K562 (cell line): Measurements from ENCODE around the gene TTBK2.

Source experiments
- CC2D1A ChIP-seq: fragments of 450-650 bp; IDR thresholded peaks from 2 replicates; pipeline ENCODE4 v1.6.1; 2017; ENCODE audit warnings: mild to moderate bottlenecking
- CREM ChIP-seq: IDR thresholded peaks from 2 replicates; pipeline ENCODE4 v1.6.1; 2014; ENCODE audit warnings: antibody characterized with exemption, low read depth
- EGR1 ChIP-seq: fragments of 450-650 bp; conservative IDR thresholded peaks from 2 replicates; pipeline ENCODE4 v1.6.1; 2017; ENCODE audit warnings: mild to moderate bottlenecking
- EHMT2 ChIP-seq: fragments of 450-650 bp; IDR thresholded peaks from 2 replicates; pipeline ENCODE4 v1.6.1; 2018; ENCODE audit warnings: antibody characterized with exemption
- ETV1 ChIP-seq: fragments of 450-650 bp; conservative IDR thresholded peaks from 2 replicates; pipeline ENCODE4 v1.6.1; 2016; ENCODE audit warnings: missing genetic modification characterization, control low read depth, low read depth, missing compliant biosample characterization
- FOXJ3 ChIP-seq: sonication (generic); formaldehyde crosslinking; IDR thresholded peaks from 2 replicates; pipeline ENCODE4 v1.4.0; 2020; ENCODE audit warnings: mild to moderate bottlenecking, missing genetic modification reagents
- ID3 ChIP-seq, 2 experiments: fragments of 250-450 bp in 1 of 2; fragments of 450-650 bp in 1 of 2; sonication (Bioruptor Pico) in 1 of 2; IDR thresholded peaks; 2 replicates each; pipeline versions ENCODE4 v1.6.1 to v1.8.0; 2016 to 2021; ENCODE audit warnings: mild to moderate bottlenecking in 2 of 2, moderate library complexity in 2 of 2, missing compliant biosample characterization in 1 of 2, missing genetic modification characterization in 1 of 2
- NR3C1 ChIP-seq: sonication (generic); formaldehyde crosslinking; IDR thresholded peaks from 2 replicates; pipeline ENCODE4 v1.8.1; 2022; ENCODE audit warnings: missing genetic modification reagents
- POLR2A ChIP-seq: fragments of 450-650 bp; conservative IDR thresholded peaks from 2 replicates; pipeline ENCODE4 v1.6.1; 2016
- SREBF2 ChIP-seq: sonication (generic); formaldehyde crosslinking; IDR thresholded peaks from 2 replicates; pipeline ENCODE4 v1.4.0; 2020; ENCODE audit warnings: mild to moderate bottlenecking, missing genetic modification reagents

- no peak for TF ChIP-seq CREM
- no peak for TF ChIP-seq EGR1
- TF ChIP-seq EHMT2: no peak
- TF ChIP-seq CC2D1A: no peak
- no peak for TF ChIP-seq NR3C1
- TF ChIP-seq ETV1 (tag): no peak
- TF ChIP-seq SREBF2: no peak
- no peak for TF ChIP-seq FOXJ3 (CRISPR knock-in tag)
- no peak for TF ChIP-seq POLR2A
- no peak for TF ChIP-seq ID3 (CRISPR knock-in tag; IDR thresholded peaks at IDR 0.05)
- TF ChIP-seq ID3 (tag; IDR thresholded peaks at IDR 0.05): no peak
Observed at GRCh38 chr15:42825599-42825998, 95.0 kb downstream of the TTBK2 start.
